Measurements from ENCODE around the gene HMX2.
A peak's percentile ranks its signal among the peaks of the same experiment; 100 is the strongest.
"Not testable (repeated sequence)": the region's sequence is repeated elsewhere in the genome, so short reads cannot be mapped to it uniquely, and the experiment has no call there.

Gene HMX2

DNA sequence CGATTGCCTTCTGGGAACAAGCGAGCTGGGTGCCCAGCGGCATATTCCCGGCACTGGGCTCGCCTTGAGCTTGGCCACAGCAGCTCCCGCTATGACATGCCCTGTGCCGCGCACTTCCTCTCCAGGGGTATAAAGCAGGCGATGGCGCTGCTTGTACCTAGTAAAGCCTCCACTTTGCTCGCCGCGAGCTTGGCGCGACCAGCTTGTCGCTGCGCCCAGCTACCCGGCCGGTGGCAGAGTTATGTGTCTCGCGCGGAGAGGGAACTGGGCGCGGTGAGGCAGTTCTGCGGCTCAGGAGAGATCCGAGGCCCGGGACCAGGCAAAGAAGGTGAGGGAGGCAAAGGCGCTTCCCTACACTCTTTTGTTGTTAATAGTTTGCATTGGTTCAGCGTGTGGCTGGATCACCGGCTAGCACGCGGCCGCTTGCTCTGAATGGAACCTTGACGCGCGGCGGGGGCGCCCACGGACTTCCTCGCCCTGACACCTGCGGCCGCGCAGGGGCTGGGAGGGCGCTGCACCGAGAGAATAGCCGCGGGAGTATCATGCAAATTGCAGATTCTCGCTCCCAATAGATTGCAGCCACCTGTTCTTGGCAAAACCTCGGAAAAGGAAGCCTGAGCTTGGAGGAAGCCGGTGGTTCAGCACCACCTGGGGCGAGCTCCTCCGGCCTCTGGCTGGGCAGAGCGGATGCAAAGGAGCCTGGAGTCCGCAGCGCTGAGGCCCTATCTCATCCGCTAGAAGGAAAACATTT lies 3.2 kb downstream of the HMX2 start:
- no peak for DNase-seq (ENCODE audit: extremely low read depth in 1 of 2, low read depth in 1 of 2)

DNA sequence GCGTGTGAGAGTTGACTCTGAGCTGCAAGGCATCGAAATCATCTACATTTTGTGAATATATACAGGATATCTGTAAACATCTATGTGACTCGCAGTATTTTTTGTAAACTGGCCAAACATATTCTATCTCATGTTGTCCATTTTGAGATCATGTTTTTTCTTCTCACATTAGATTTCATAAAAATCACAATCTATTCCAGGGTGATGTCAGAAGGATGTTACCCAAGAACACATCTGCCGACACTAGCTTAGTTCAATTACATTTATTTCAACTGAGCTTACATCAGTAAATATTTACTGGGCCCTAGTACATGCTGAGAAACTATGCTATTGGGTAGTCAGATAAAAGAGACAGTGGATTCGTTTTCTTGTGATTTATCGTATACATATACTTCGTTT lies 3.8 kb downstream of the HMX2 start:
- no peak for DNase-seq (ENCODE audit: extremely low read depth in 1 of 2, low read depth in 1 of 2)

DNA sequence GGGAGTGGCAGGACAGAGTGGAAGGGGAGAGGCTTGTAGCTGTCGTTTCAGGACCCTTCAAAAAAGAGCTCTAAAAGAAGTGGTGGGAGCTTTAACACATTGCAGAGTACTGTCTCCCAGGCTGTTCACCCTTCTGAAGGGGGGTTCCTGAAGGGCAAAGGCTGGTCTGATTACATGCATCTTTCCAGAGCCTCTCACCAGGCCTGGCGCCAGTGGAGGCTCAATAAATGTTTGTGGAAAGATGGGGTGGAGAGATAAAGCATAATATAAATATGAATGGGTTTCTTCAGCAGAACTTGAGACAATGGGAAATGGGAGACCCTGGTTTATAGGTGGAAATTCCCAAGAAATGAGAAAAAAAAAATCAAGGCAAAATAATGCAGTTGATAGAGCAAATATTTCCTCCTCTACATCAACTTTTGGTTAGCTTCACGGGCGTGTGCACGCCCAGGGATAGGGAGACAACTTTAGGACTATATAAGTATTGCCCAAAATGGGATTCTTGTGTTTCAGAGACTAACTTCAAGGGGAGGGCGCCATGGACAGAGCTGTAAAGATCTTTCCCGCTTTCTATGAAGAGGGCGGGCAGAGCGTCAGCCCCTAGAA lies 5.7 kb downstream of the HMX2 start:
- no peak for DNase-seq (ENCODE audit: extremely low read depth in 1 of 2, low read depth in 1 of 2)

DNA sequence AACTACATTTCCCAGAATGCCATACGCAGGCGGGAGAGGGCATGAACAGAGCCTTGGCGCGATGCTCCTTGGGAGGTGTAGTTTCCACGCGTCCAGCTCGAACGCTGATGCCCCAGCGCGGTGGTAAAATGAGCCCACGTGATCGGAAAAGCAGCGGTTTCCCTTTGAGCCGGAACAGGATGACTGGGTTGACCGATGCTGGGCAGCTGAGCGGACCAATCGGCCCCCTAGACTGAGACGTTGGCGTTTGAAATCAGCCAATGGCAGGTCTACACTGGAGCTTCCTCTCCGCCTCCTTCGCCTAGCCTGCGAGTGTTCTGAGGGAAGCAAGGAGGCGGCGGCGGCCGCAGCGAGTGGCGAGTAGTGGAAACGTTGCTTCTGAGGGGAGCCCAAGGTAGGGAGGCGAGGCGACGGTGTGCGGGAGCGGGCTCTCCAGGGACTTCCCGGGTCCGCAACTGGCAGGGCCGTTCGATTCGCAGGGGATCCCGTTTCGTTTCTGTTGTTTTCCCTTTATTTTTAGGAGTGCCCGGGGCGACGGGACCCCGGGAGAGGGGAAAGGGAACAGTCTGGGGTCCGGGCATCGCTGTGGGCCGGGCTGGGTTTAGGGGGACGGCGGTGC lies 6.3 kb downstream of the HMX2 start, which contains the start of gene BUB3:
BUB3 (plus strand) TSS at position 311 of the 619 bp plus-strand sequence. CDS start 516 bp downstream, outside the sequence.
- peak; percentile 82 to 83 for DNase-seq (ENCODE audit: extremely low read depth in 1 of 2, low read depth in 1 of 2)

DNA sequence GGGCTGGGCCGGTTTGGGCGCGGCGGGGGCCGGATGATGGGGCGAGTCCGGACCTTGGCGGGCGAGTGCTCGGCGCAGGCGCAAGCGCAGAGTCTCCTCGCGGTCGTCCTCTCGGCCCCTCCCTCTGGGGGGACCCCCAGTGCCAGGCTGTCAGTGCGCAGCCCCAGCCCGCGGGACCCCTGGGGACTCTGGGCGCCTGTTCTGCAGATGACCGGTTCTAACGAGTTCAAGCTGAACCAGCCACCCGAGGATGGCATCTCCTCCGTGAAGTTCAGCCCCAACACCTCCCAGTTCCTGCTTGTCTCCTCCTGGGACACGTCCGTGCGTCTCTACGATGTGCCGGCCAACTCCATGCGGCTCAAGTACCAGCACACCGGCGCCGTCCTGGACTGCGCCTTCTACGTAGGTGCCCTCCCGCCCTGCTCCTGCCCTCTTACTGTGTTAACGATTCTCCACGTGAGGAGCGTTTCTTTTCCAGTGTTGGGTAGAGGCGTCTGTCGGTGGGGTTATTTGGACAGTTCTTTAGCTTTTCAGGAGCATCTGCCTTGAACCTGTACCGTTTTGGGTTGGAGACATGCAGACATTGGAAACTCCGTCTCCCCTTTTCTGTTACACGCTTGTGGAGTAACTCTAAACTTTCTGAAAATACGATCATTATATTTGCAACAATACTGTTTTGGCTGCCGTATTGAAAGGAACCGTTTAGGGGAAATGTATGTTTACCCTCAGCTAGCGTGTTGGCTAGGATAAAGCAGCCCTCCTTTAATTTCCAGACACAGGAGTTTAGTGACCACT lies 7.0 kb downstream of the HMX2 start:
- DNase-seq (ENCODE audit: extremely low read depth in 1 of 2, low read depth in 1 of 2), result no peak

DNA sequence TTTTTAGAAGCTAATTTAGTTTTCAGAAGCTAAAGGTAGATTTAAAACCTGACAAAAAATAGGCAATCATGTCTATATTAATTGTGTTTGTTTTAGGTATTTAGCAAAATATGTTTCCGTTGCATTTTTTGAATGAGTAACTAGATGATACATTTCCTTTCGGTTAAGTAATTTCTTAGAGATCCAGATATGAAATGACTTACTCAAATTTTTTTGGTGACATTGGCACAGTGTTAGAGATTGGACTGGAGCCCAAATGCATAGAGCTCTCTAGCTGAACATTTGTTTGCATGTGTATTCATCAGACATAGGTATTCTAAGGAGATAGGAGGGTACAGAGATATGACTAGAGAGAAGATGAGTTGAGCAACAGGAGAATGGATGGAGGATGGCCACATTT lies 8.1 kb downstream of the HMX2 start:
- no peak for DNase-seq (ENCODE audit: extremely low read depth in 1 of 2, low read depth in 1 of 2)

DNA sequence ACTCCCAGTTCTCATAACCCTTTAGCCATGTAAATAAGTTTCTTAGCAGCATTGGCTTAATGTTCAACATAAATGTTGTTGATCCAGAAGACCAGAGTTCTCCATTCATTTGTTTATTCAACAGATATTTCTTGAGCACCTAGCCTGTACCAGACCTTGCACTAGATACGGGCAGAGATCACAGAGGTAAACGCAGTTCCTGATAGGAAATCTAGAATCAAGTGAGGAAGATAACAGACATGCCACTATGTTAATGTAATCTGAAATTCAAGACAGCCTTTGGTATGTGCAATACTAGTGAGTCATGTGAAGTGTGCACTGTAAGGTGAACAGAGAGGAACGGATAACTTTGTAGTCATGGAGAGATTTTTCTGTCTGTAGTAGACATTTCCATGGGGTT lies 9.3 kb downstream of the HMX2 start:
- no peak for DNase-seq (ENCODE audit: extremely low read depth in 1 of 2, low read depth in 1 of 2)

DNA sequence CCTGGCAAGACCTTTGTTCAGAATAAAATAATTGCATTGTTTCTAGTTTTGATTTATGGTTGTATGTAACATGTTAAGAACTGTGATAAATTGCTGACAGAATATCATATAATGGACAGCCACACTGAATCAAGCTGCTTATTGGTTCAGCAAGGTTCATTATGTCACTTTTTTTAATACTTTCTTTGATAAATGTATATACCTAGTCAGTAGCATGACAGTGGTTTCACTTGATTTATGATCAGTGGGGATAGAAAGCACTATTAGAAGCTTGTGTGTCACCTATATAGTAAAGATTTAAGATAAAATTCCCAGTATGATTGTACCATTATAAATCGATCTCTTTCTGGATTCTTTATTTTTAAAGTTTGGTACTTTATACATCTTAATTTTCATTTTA lies 10.7 kb downstream of the HMX2 start:
- DNase-seq (ENCODE audit: extremely low read depth in 1 of 2, low read depth in 1 of 2), result no peak

DNA sequence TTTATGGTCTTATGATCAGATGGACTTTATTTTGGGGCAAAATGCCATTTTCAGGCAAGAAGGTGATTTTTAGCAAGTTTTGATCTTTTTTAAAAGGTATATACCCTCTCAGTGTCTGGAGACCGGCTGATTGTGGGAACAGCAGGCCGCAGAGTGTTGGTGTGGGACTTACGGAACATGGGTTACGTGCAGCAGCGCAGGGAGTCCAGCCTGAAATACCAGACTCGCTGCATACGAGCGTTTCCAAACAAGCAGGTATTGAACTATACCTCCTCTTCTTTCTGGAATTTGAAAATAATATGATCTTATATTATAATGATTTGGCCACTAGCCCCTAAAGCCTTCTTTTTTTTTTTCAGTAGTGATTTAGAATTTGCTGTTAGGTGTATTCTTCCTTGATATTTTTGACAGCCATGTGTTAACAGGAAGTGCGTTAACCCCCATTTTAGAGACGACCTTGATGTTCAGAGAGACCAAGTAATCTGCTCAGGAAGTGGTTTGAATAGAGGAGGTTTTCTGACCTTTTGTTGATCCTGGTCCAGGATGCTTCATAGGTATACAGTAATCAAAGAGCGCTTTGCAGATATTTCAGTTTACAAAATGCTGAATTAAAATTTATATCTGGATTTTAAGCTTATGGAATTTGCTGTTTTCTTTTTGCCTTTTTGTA lies 12.5 kb downstream of the HMX2 start:
- no peak for DNase-seq (ENCODE audit: extremely low read depth in 1 of 2, low read depth in 1 of 2)

DNA sequence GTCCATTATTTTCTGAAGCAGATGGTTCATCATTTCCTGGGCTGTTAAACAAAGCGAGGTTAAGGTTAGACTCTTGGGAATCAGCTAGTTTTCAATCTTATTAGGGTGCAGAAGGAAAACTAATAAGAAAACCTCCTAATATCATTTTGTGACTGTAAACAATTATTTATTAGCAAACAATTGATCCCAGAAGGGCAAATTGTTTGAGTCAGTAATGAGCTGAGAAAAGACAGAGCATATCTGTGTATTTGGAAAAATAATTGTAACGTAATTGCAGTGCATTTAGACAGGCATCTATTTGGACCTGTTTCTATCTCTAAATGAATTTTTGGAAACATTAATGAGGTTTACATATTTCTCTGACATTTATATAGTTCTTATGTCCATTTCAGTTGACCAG lies 16.4 kb downstream of the HMX2 start:
- DNase-seq (ENCODE audit: extremely low read depth in 1 of 2, low read depth in 1 of 2), result no peak

DNA sequence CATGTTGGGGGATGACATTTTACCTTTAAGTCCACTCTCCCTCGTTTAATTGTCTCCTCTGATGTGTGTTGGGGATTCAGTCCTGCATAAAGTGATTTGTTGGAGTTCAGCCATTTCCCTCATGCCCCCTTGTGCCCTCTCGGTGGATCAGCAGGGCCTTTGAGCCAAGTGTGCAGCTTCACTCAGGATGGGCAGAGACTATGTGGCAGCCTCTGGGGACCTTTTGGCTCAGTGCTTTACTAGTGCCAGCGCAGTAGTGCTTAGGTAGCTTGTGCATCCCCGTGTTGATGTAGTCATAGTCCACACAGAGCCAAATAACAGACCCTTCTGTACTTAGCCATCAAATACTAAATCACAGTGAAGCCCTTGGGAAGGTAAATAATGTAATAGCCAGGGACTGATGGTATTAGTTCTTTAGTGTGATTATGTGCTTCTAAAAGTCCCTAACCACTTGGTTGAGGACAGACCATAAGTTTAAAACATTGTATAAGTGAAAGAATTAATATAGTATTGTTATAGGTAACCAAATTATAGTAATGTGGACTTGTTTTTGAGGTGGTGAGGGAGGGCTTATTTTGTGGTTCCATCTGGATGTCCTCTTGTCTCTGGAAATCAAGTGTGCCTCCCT lies 17.6 kb downstream of the HMX2 start:
- no peak for DNase-seq (ENCODE audit: extremely low read depth in 1 of 2, low read depth in 1 of 2)

DNA sequence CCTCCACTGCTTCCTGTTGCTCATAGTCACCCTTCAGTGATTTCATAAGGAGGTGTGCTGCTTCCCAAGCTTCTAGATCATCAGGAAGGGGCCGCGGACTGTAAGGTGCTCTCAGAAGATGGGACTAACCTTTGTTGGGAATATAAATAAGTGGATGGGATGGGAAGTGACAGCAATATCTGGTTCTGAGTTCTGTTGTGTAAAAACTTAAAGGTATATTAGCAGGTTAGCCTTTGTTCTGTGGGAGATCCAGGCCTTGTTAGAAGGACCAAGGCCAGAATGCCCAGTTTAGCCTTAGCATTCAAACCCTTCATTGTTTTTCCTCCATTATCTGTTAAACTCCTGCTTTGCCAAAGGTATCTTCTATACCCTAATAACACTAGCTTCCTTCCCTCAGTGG lies 18.7 kb downstream of the HMX2 start:
- DNase-seq (ENCODE audit: extremely low read depth in 1 of 2, low read depth in 1 of 2), result no peak

DNA sequence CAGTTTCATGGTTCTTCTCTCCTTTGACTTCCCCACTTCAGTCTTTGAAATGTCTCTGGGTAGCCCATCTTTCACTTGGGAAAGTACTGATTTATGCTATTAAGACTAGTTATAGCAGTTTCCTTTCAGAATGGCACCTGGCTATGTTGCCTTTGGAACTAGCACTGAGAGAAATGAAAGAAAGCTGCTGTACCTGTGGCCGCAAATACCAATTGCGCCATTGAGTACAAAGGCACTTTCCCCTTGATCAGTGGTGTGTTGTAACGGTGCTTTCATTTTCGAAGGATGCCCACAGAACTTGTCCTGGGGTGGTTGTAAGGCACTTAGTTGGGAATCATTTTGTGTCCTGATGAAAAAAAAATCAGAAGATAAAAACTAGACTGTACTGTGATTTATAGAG lies 23.0 kb downstream of the HMX2 start:
- DNase-seq (ENCODE audit: extremely low read depth in 1 of 2, low read depth in 1 of 2), result no peak

DNA sequence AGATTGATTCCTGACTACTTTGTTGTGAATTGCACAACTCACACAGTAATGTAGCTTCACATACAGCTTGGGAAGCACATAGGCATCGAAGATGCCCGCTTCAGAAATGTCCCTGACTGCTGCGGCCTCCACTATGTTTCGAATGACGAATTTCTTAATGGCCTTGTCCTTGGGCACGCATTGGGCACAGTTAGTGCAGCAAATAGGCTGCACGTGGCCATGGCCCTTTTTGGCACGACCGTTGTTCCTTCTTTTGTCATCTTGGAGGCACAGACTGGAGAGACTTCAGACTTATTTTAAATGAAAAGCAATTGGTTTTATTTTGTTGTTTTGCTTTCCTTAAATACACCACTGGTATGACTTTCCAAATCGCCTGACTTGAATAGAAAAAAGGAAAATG lies 23.7 kb downstream of the HMX2 start:
- DNase-seq (ENCODE audit: extremely low read depth in 1 of 2, low read depth in 1 of 2), result not testable (repeated sequence)

DNA sequence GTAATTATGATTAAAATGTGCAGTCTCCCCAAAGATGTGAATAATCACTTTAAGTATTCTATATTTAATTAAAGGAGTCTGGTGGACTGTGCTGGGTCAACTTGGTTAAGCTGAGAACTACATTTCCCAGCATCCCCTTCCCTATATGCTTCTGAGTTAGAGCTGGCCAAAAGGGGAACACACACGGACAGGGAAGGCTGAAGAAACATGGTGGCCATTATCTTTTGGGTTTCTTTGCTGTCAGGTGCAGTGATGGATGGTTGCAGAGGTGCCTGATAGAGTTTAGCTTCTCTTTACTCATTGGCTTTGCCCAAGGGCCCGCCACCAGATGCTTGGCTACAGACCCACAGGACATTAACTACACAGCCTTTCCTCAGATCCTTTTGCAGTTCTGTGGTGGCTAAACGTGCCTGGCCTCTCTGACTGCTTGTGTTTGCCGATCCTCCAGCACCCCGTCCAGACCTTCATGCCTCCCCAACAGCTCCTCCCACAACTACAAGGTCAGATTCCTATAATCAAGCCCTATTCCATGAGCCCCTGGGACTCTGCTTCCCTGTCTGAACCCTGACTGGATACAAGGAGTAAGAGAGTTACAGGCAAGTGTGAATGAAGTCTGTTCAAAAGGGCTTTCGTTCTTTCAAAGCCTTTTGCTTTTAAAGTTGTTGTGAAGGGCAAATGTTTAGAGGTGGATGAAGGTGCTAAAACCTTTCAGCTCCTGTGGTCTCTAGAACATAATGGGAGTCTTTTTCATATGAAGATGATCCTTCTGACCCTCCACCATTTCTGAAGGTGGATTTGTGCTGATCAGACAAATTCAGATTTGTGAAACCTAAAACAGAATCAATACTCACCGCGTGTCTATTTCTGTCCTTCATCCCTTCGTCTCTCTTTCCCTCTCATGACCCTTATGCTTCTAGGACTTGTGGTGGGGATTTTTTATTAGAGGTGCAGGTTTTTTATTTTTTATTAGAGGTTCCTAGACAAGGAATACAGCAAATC lies 27.8 kb downstream of the HMX2 start:
- no peak for DNase-seq (ENCODE audit: extremely low read depth in 1 of 2, low read depth in 1 of 2)

DNA sequence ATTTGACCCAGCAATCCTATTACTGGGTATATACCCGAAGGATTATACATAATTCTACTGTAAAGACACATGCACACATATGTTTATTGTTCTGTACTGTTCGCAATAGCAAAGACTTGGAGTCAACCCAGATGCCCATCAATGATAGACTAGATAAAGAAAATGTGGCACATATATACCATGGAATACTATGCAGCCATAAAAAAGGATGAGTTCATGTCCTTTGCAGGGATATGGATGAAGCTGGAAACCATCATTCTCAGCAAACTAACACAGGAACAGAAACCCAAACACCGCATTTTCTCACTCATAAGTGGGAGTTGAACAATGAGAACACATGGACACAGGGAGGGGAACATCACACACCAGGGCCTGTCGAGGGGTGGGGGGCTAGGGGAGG lies 30.5 kb downstream of the HMX2 start:
- DNase-seq (ENCODE audit: extremely low read depth in 1 of 2, low read depth in 1 of 2), result not testable (repeated sequence)

DNA sequence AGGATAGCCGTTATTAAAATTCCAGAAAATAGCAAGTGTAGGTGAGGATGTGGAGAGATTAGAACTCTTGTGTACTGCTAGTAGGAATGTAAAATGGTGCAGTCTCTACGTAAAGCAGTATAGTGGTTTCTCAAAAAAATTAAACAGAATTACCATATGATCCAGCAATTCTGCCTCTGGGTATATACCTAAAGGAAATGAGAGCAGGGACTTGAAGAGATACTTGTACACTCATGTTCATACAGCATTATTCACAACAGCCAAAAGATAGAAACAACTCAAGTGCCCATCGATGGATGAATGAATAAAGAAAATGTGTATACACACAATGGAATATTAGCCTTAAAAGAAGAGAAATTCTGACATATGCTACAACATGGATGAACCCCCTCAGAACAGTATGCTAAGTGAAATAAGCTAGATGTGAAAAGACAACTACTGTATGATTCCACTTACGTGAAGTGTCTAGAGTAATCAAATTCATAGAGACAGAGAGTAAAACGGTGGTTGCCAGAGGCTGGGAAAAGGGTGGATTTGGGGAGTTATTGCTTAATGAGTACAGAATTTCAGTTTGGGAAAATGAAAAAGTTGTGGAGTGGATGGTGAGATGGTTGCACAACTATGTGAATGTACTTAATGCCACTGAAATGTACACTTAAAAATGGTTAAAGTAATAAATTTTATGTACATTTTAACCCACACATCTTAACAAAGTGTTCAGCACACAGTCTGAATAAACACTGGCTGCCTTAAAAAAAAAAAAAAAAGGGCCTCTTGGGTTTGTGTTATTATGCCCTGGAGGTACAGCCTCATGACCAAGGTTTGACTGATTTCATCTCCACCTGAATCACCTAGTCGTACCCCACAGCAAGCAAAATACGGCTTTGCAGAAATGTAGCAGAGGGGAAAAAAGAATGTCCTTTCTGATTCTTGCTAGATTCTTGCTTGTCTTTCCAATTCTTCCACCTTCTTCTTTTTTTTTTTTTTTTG lies 32.5 kb downstream of the HMX2 start:
- DNase-seq (ENCODE audit: extremely low read depth in 1 of 2, low read depth in 1 of 2), result no peak

DNA sequence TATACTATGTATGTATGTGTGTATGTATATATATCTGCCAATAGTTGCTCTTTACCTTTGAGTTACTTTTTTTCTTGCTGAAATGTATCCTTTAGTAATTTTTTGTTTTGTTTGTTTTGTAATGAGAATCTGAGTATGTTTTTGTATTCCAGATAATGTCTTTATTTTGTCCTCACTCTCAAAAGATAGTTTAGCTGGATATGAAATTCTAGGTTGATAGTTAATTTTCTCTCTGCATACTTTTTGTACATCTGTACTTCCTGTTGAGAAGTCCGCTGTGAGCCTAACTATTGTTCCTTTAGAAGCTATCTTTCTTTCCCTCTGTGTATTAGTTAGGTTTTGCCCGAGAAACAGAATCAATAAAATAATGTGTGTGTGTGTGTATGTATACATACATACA lies 35.8 kb downstream of the HMX2 start:
- no peak for DNase-seq (ENCODE audit: extremely low read depth in 1 of 2, low read depth in 1 of 2)
